GM23248 (cell line): ENCODE results near the gene PHRF1. TPM values are rescaled to one million over a fixed set of nuclear protein-coding genes. Genes with fewer than 3 reads are reported as not detected.

Source experiments
- DNase-seq: peaks from one replicate; pipeline ENCODE4 v3.0.0-alpha.2; 2015
- H2AFZ ChIP-seq: fragments of 200-600 bp; sonication (generic); 2 replicates; pipeline ENCODE4 v1.6.1; 2016; ENCODE audit warnings: antibody characterized with exemption
- H3F3A ChIP-seq: fragments of 200-600 bp; sonication (generic); 2 replicates; pipeline ENCODE4 v1.6.1; 2016; ENCODE audit warnings: mild to moderate bottlenecking, antibody characterized with exemption, mixed run types; ENCODE audit not compliant: insufficient read depth
- H3K27ac ChIP-seq: fragments of 200-600 bp; sonication (generic); 2 replicates; pipeline ENCODE4 v1.5.1; 2016; ENCODE audit warnings: mild to moderate bottlenecking
- H3K27me3 ChIP-seq: fragments of 200-600 bp; sonication (generic); replicated peaks from 2 replicates; pipeline ENCODE4 v1.6.1; 2016; ENCODE audit warnings: mild to moderate bottlenecking; ENCODE audit not compliant: insufficient read depth
- H3K36me3 ChIP-seq: fragments of 200-600 bp; sonication (generic); 2 replicates; pipeline ENCODE4 v1.6.1; 2016; ENCODE audit warnings: low read depth, mild to moderate bottlenecking
- H3K4me1 ChIP-seq: fragments of 200-600 bp; sonication (generic); 2 replicates; pipeline ENCODE4 v1.6.1; 2016; ENCODE audit warnings: mild to moderate bottlenecking; ENCODE audit not compliant: insufficient read depth
- H3K4me2 ChIP-seq: fragments of 200-600 bp; sonication (generic); one replicate; pipeline ENCODE4 v1.6.1; 2016; ENCODE audit warnings: mild to moderate bottlenecking; ENCODE audit not compliant: unreplicated experiment
- H3K4me3 ChIP-seq: fragments of 200-600 bp; sonication (generic); 2 replicates; pipeline ENCODE4 v1.5.1; 2016; ENCODE audit warnings: mild to moderate bottlenecking
- H3K79me2 ChIP-seq: fragments of 200-600 bp; sonication (generic); 2 replicates; pipeline ENCODE4 v1.6.1; 2016; ENCODE audit warnings: mild to moderate bottlenecking; ENCODE audit not compliant: insufficient read depth
- H3K9ac ChIP-seq: fragments of 200-600 bp; sonication (generic); 2 replicates; pipeline ENCODE4 v1.6.1; 2016; ENCODE audit warnings: mild to moderate bottlenecking
- H3K9me2 ChIP-seq: fragments of 200-600 bp; sonication (generic); 2 replicates; pipeline ENCODE4 v1.6.1; 2016; ENCODE audit warnings: mixed run types, mild to moderate bottlenecking, moderate library complexity; ENCODE audit not compliant: insufficient read depth
- H3K9me3 ChIP-seq: fragments of 200-600 bp; sonication (generic); one replicate; pipeline ENCODE4 v1.6.1; 2017; ENCODE audit warnings: low read depth
- H4K20me1 ChIP-seq: fragments of 200-600 bp; sonication (generic); 2 replicates; pipeline ENCODE4 v1.6.0; 2016; ENCODE audit not compliant: insufficient read depth
- EZH2 ChIP-seq: fragments of 200-600 bp; sonication (generic); IDR thresholded peaks from 2 replicates; pipeline ENCODE4 v1.6.1; 2018; ENCODE audit warnings: antibody characterized with exemption, mild to moderate bottlenecking; ENCODE audit not compliant: insufficient read depth, poor library complexity, severe bottlenecking
- EZH2phosphoT487 ChIP-seq: fragments of 200-600 bp; sonication (generic); IDR thresholded peaks from 2 replicates; pipeline ENCODE4 v1.6.1; 2018; ENCODE audit warnings: antibody characterized with exemption, moderate library complexity, mild to moderate bottlenecking, low read depth; ENCODE audit not compliant: insufficient read depth
- WGBS, 2 experiments: methylation state at CpG; one replicate each; pipeline ENCODE4 v1.1.6; 2015 to 2017; ENCODE audit warnings: low lambda C conversion rate in 2 of 2, low coverage in 1 of 2; ENCODE audit errors: missing lambda C conversion rate in 2 of 2; 5-methylcytosine and 5-hydroxymethylcytosine counted together
- in situ Hi-C: fragments of 300-500 bp; cut with MboI; formaldehyde crosslinking; loops from 2 replicates; pipeline ENCODE4 v1.15.0; 2020
- polyA plus RNA-seq: library from polyadenylated mRNA; unstranded; fragments of >200 nt; fragmentation: Nextera tagmentation; extraction: Ambion mirVana; gene quantifications from 2 replicates; pipeline ENCODE4 v1.2.1, GENCODE V29; 2016
- total RNA-seq: library from RNA; depleted of rRNA; stranded (reverse); fragments of >200 nt; shearing (Covaris generic); gene quantifications from 2 replicates; pipeline ENCODE4 v1.2.3, GENCODE V29; 2014

Gene PHRF1
- total and polyA plus RNA-seq, 2 experiments from 2014 or later = 10.9 to 27.7 TPM

DNA sequence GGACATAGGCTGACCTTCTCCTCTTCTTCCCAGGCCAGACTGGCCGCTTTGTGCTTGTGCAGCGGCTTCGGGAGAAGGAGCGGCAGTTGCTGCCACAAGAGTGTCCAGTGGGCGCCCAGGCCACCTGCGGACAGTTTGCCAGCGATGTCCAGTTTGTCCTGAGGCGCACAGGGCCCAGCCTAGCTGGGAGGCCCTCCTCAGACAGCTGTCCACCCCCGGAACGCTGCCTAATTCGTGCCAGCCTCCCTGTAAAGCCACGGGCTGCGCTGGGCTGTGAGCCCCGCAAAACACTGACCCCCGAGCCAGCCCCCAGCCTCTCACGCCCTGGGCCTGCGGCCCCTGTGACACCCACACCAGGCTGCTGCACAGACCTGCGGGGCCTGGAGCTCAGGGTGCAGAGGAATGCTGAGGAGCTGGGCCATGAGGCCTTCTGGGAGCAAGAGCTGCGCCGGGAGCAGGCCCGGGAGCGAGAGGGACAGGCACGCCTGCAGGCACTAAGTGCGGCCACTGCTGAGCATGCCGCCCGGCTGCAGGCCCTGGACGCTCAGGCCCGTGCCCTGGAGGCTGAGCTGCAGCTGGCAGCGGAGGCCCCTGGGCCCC is 14.1 kb upstream of the PHRF1 start:
- 85 to 87% methylated on average over 27 to 28 of the region's 29 CpGs for WGBS, 2 experiments

DNA sequence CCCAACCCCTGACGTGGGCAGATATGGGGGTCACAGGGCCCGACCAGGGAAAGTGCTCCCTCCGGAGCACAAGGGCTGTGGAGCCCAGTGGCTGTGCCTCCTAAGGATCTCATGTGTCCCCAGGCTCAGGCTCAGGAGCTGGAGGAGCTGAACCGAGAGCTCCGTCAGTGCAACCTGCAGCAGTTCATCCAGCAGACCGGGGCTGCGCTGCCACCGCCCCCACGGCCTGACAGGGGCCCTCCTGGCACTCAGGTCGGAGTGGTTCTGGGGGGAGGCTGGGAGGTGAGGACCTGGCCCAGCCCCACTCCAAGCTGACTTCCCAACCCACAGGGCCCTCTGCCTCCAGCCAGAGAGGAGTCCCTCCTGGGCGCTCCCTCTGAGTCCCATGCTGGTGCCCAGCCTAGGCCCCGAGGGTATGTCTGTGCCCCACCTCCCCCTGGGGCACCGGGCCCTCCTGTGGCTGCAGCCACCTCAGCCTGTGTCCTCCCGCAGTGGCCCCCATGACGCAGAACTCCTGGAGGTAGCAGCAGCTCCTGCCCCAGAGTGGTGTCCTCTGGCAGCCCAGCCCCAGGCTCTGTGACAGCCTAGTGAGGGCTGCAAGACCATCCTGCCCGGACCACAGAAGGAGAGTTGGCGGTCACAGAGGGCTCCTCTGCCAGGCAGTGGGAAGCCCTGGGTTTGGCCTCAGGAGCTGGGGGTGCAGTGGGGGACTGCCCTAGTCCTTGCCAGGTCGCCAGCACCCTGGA is 13.0 kb upstream of the PHRF1 start:
- Histone ChIP-seq H2AFZ (no peak overlapping the region), H3K4me2 (no peak overlapping the region), H3K4me3 (no peak overlapping the region), H3K9me2 (no peaks in the 10 kb centered on the region), H3K79me2 (peaks cover 23% of the 10 kb centered on the region), H4K20me1 (no peaks in the 10 kb centered on the region), H3K9ac (no peak overlapping the region), H3K27ac (no peak overlapping the region), H3K36me3 (peaks cover 8% of the 10 kb centered on the region), H3F3A (no peaks in the 10 kb centered on the region), H3K9me3 (no peaks in the 10 kb centered on the region), H3K4me1 (peaks cover 9% of the 10 kb centered on the region; the same call in 1 of the 2 replicates), H3K27me3 (no peaks in the 10 kb centered on the region)
- DNase-seq = no peak
- TF ChIP-seq EZH2 (no peak), EZH2phosphoT487 (no peak)
- 85 to 89% methylated on average over 17 to 18 of the region's 18 CpGs for WGBS, 2 experiments
- in situ Hi-C loops = no loop called here

More for the DNA sequence above, 14.1 kb upstream of the PHRF1 start:
- Histone ChIP-seq H3K36me3 (peaks cover 8% of the 10 kb centered on the region), H2AFZ (no peak overlapping the region), H3K79me2 (peaks cover 14% of the 10 kb centered on the region), H4K20me1 (no peaks in the 10 kb centered on the region), H3K27ac (no peak overlapping the region), H3F3A (no peaks in the 10 kb centered on the region), H3K4me1 (peaks cover 9% of the 10 kb centered on the region; the same call in 1 of the 2 replicates), H3K4me2 (no peak overlapping the region), H3K9me2 (no peaks in the 10 kb centered on the region), H3K4me3 (0 out of 2 replicates have a peak overlapping the region, but pooled peaks have one; percentile 79), H3K27me3 (0 out of 2 replicates have a peak, but pooled peaks cover under 1% of the 10 kb centered on the region), H3K9ac (no peak overlapping the region), H3K9me3 (no peaks in the 10 kb centered on the region)
- no peak for DNase-seq
- TF ChIP-seq EZH2 = no peak
- no peak for TF ChIP-seq EZH2phosphoT487
- in situ Hi-C loops = no loop called here

GRCh38 chr11:563812-564578 is 12.3 kb upstream of the PHRF1 start:
- Histone ChIP-seq H3K27me3 (no peaks in the 10 kb centered on the region), H3K79me2 (peaks cover 23% of the 10 kb centered on the region), H3K36me3 (peaks cover 8% of the 10 kb centered on the region), H3K27ac (no peak overlapping the region), H3F3A (no peaks in the 10 kb centered on the region), H3K4me1 (peaks cover 9% of the 10 kb centered on the region; the same call in 1 of the 2 replicates), H3K9me3 (no peaks in the 10 kb centered on the region), H4K20me1 (no peaks in the 10 kb centered on the region), H3K9me2 (no peaks in the 10 kb centered on the region), H3K9ac (no peak overlapping the region), H2AFZ (no peak overlapping the region), H3K4me2 (no peak overlapping the region), H3K4me3 (no peak overlapping the region)
- 83% methylated on average over 12 of the region's 12 CpGs for WGBS, 2 experiments
- in situ Hi-C loops = no loop called here
- TF ChIP-seq EZH2phosphoT487 (no peak), EZH2 (no peak)
- DNase-seq = no peak

- peaks cover 9% of the 10 kb centered on the region; the same call in 1 of the 2 replicates for H3K4me1 ChIP-seq
- no peak overlapping the region for H3K4me3 ChIP-seq
- H2AFZ ChIP-seq = no peak overlapping the region
- no peaks in the 10 kb centered on the region for H4K20me1 ChIP-seq
- no peak overlapping the region for H3K9ac ChIP-seq
- peaks cover 8% of the 10 kb centered on the region for H3K36me3 ChIP-seq
- peaks cover 23% of the 10 kb centered on the region for H3K79me2 ChIP-seq
- no peak overlapping the region for H3K4me2 ChIP-seq
- no peaks in the 10 kb centered on the region for H3K9me2 ChIP-seq
- H3K9me3 ChIP-seq = no peaks in the 10 kb centered on the region
- H3F3A ChIP-seq = no peaks in the 10 kb centered on the region
- in situ Hi-C loops = no loop called here
- TF ChIP-seq EZH2 (no peak), EZH2phosphoT487 (no peak)
- 88% methylated on average over 12 of the region's 12 CpGs for WGBS, 2 experiments
- H3K27ac ChIP-seq = no peak overlapping the region
- DNase-seq = no peak
- H3K27me3 ChIP-seq = no peaks in the 10 kb centered on the region
These were observed 10.3 kb upstream of the PHRF1 start for GRCh38 chr11:565921-566509.
